Thoracic aorta (tissue), 2 donors: ENCODE results near the gene ATP4A. TPM values are rescaled to one million over a fixed set of nuclear protein-coding genes. Genes with fewer than 3 reads are reported as not detected.

Experiments used
- ATAC-seq: fragments of 150-250 bp; one replicate; pipeline ENCODE4 v1.8.0; 2017; ENCODE audit warnings: low read depth; ENCODE audit not compliant: insufficient number of reproducible peaks, low FRiP score
- DNase-seq: peaks from one replicate; pipeline ENCODE4 v3.0.0-alpha.2; 2020; ENCODE audit warnings: low spot score
- H3K27ac ChIP-seq, 2 donors: fragments of 200-600 bp; sonication (generic); 1 replicate in 1 of 2; 2 replicates in 1 of 2; pipeline ENCODE4 v1.5.1; 2016; ENCODE audit warnings: mild to moderate bottlenecking in 2 of 2, moderate library complexity in 2 of 2
- H3K27me3 ChIP-seq: fragments of 200-600 bp; sonication (generic); replicated peaks from 2 replicates; pipeline ENCODE4 v1.6.0; 2016; ENCODE audit warnings: mild to moderate bottlenecking; ENCODE audit not compliant: insufficient read depth
- H3K36me3 ChIP-seq: fragments of 200-600 bp; sonication (generic); one replicate; pipeline ENCODE4 v1.5.1; 2016
- H3K4me1 ChIP-seq, 2 donors: fragments of 200-600 bp; sonication (generic); 1 replicate in 1 of 2; 2 replicates in 1 of 2; pipeline versions ENCODE4 v1.5.1 to v1.6.0; 2016; ENCODE audit warnings: low read depth in 2 of 2, mild to moderate bottlenecking in 1 of 2; ENCODE audit not compliant: control insufficient read depth in 1 of 2
- H3K4me3 ChIP-seq: fragments of 200-600 bp; sonication (generic); 2 replicates; pipeline ENCODE4 v1.5.1; 2016; ENCODE audit warnings: mild to moderate bottlenecking
- H3K9me3 ChIP-seq: fragments of 200-600 bp; sonication (generic); 2 replicates; pipeline ENCODE4 v1.5.1; 2016
- total RNA-seq, 2 donors: library from RNA; depleted of rRNA; stranded (reverse); fragments of >200 nt; gene quantifications; one replicate each; pipeline versions ENCODE4 v1.1.0 to v1.2.3, GENCODE V29; 2016
- TF ChIP-seq, protein P1 (sequence below): fragments of 200-600 bp; sonication (generic); IDR thresholded peaks from one replicate; pipeline ENCODE4 v1.5.1; 2019; ENCODE audit warnings: antibody characterized with exemption

ATP4A gene
- total RNA-seq, 2 donors from 2014 or later: 0.35 TPM; not detected in 1

DNA sequence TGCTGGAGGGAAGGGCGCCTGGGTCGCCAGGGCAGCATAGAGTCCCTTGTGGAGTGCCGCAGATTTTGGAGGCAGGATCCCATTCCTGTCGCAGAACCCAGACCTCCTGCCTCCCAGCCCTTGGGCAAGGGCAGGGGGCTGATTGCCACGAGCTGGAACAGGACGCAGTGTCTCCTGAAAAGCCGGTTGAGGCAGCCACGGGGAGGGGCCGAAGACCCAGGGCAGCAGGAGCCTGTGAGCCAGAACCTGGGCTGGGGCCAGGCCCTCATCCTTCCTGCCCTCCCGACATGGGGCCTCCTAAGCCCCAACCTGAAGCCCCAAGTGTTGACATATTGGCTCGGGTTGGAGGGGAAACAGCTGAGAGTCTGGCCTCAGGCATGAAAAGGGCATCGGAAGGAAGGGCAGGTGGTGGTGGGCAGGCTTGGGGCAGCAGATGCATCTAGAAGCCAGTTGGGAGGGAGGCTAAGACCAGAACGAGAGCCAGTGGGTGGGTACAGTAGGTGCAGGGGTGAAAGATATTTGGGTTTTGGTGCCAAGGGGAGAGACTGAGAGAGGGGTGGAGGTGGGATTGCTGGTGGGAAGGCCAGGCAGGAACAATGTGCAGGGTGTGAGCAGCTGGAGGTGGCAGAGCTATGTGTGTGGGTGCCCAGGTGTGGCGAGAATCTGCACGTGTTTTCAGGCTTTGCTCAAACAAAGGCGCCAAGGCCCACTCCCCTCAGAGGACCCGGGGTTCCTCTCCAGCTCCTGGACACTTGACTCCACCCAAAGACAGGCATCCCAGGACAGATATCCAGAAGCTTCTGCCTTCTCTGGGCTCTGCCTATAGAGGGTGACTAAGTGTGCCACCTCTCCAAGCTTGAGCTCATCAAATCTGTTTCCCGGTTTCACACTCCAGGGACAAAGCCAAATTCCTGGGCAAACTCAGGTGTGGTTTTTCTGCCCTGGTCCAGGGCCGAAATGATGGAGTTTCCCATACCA, 33.9 kb downstream of the ATP4A start:
- no peaks in the 10 kb centered on the region for H3K27me3 ChIP-seq
- H3K9me3 ChIP-seq: no peaks in the 10 kb centered on the region
- no peak for DNase-seq
- TF ChIP-seq, protein P1, sequence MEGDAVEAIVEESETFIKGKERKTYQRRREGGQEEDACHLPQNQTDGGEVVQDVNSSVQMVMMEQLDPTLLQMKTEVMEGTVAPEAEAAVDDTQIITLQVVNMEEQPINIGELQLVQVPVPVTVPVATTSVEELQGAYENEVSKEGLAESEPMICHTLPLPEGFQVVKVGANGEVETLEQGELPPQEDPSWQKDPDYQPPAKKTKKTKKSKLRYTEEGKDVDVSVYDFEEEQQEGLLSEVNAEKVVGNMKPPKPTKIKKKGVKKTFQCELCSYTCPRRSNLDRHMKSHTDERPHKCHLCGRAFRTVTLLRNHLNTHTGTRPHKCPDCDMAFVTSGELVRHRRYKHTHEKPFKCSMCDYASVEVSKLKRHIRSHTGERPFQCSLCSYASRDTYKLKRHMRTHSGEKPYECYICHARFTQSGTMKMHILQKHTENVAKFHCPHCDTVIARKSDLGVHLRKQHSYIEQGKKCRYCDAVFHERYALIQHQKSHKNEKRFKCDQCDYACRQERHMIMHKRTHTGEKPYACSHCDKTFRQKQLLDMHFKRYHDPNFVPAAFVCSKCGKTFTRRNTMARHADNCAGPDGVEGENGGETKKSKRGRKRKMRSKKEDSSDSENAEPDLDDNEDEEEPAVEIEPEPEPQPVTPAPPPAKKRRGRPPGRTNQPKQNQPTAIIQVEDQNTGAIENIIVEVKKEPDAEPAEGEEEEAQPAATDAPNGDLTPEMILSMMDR: no peak
- H3K36me3 ChIP-seq: no peaks in the 10 kb centered on the region
- ATAC-seq: no peak
- H3K4me3 ChIP-seq: no peak overlapping the region
- peaks cover 0 to 4% of the 10 kb centered on the region in 2 donors for H3K4me1 ChIP-seq
- H3K27ac ChIP-seq: no peak overlapping the region

DNA sequence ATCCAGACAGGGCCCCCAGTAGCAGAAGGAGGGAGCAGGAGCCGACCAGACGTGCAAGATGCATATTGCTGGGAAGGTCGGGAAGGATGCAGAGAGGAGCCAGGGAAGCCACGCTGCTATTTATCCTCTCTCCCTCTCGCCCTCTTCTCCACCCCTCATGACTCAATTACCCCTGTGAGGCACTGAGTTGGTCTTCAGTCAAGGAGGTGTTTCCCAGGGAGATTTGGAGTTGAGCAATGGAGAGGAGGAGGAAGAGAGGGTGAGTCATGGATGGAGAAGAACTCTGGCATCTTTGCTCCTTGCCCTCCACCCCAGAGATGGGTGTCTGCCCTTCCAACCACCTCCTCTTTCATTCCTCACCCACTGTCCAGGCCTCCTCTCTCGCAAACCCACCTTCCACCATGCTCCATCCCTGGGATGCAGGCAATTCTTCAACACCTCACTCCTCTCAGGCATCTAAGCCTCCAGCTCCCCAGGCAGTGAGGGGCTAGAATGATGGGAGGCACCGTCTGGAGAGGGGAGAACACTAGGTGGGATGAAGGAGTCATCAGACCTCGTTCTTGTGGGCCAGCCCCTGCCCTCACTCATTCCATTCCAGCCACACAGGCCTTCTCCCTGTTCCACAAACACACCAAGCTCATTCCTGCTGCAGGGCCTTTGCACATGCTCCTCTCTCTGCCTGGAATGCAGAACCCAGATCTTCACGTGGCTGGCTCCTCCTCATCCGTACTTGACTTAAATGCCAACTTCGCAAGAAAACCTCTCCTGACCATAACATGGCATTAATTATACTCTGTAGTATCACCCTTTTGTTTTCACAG, 35.0 kb downstream of the ATP4A start, which contains the start of gene SBSN:
TSS of gene SBSN (minus strand) at position 94 of the 821 bp plus-strand sequence. CDS start at position 64, 30 bp downstream.
- H3K9me3 ChIP-seq: no peaks in the 10 kb centered on the region
- H3K4me3 ChIP-seq: no peak within 1 kb of the TSS
- H3K27ac ChIP-seq: no peak within 1 kb of the TSS
- TF ChIP-seq, protein P1: no peak
- no peaks in the 10 kb centered on the region for H3K36me3 ChIP-seq
- DNase-seq (no peak), ATAC-seq (no peak)
- H3K4me1 ChIP-seq: no peaks in the 10 kb centered on the region
- H3K27me3 ChIP-seq: no peaks in the 10 kb centered on the region

DNA sequence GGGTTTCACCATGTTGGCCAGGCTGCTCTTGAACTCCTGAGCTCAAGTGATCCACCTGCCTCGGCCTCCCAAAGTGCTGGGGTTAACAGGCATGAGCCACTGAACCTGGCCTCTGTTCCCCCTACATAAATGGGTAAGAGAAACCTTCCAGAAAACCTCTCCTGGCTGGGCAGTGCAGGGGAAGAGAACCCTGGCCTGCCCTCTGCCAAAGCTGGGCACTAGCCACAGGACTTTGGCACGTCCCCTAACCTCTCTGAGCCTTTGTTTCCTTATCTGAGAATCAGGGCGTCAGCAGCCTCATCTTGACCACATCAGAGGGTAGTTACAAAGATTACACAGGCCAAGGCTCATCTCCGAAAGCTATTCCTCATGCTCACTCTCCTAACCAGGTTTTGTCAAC, 37.6 kb downstream of the ATP4A start:
- DNase-seq (no peak), ATAC-seq (no peak)
- Histone ChIP-seq H3K27ac (no peak overlapping the region), H3K4me3 (no peak overlapping the region), H3K9me3 (no peaks in the 10 kb centered on the region), H3K4me1 (no peaks in the 10 kb centered on the region), H3K27me3 (no peaks in the 10 kb centered on the region), H3K36me3 (no peaks in the 10 kb centered on the region)
- TF ChIP-seq, protein P1: no peak

DNA sequence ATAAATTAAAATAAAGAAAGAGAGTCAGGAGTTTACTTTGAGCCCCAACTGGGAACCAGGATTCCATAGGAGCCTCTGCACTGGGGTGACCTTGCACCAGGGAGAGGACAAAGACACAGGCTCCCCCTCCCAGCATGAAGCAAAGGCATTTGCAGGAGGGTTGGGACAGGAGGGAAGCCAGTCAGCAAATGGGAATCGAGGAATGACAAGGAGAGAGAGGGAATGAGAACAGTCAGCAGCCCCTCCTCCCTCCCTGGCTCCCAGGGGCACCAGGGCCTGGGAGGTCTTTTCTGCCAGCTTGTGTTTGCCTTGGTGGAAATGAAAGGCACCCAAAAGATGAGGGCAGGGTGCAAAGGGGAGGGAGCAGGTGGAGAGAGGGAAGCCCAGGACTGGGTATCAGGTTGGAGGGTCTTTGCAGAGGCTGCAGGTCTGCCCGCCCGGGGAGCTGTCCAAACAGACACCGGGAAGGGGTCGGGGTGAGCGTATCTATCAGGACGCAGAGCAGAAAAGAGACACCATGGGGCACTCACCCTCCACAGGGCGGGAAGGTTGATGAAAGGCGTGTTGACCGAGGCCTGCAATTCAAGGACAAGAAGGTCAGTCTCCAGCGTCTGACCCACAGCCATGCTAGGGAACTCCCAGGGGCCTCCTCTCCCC, 39.1 kb downstream of the ATP4A start:
- H3K27me3 ChIP-seq: no peaks in the 10 kb centered on the region
- no peak overlapping the region for H3K27ac ChIP-seq
- TF ChIP-seq, protein P1: no peak
- no peak for ATAC-seq
- DNase-seq: no peak
- no peaks in the 10 kb centered on the region for H3K4me1 ChIP-seq
- H3K9me3 ChIP-seq: no peaks in the 10 kb centered on the region
- no peaks in the 10 kb centered on the region for H3K36me3 ChIP-seq
- no peak overlapping the region for H3K4me3 ChIP-seq
